GM19468 (cell line): ENCODE results near the gene HEXIM1.

ENCODE experiments used
- ATAC-seq: cut with Tn5 transposase; IDR thresholded peaks from one replicate; pipeline ENCODE4 v1.9.1; 2021; ENCODE audit warnings: mild to moderate bottlenecking, moderate library complexity, moderate number of reproducible peaks; ENCODE audit not compliant: unreplicated experiment; ENCODE audit errors: extremely low read depth

The HEXIM1 gene

GRCh38 chr17:45168991-45169752 lies 20.9 kb downstream of the HEXIM1 start:
- ATAC-seq, result no peak

DNA sequence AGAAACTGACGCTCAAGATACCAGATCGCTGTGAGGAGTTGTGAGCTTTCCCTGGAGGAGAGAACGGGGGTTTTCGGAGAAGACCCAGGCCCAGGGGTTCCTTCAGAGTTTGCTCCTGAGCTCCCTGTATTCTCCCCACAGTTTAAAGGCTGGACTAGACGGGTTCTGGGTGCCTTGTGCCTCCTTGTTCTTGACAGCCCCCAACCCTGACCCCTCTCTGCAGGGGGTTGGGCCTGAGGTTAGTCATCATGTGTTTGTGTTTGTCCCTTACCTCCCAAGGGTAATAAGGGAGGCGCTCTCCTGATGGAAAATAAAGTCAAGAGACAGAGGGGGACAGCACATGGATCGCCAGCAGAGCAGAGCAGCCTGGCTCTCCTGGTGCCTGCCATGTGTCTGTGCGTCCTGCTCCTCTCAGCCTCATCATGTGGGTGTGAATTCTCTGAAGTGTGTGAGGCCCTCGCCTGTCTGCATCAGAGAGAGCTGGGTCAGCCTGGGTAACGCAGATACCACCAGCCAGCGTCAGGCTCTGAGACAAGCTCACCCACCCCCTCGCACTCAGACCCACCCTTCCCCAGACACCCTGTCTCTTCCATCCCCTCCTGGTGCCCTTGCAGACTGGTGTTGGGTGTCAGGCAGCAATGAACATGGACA lies 22.1 kb downstream of the HEXIM1 start:
- ATAC-seq, result no peak

GRCh38 chr17:45170931-45171337 lies 22.7 kb downstream of the HEXIM1 start:
- no peak for ATAC-seq

DNA sequence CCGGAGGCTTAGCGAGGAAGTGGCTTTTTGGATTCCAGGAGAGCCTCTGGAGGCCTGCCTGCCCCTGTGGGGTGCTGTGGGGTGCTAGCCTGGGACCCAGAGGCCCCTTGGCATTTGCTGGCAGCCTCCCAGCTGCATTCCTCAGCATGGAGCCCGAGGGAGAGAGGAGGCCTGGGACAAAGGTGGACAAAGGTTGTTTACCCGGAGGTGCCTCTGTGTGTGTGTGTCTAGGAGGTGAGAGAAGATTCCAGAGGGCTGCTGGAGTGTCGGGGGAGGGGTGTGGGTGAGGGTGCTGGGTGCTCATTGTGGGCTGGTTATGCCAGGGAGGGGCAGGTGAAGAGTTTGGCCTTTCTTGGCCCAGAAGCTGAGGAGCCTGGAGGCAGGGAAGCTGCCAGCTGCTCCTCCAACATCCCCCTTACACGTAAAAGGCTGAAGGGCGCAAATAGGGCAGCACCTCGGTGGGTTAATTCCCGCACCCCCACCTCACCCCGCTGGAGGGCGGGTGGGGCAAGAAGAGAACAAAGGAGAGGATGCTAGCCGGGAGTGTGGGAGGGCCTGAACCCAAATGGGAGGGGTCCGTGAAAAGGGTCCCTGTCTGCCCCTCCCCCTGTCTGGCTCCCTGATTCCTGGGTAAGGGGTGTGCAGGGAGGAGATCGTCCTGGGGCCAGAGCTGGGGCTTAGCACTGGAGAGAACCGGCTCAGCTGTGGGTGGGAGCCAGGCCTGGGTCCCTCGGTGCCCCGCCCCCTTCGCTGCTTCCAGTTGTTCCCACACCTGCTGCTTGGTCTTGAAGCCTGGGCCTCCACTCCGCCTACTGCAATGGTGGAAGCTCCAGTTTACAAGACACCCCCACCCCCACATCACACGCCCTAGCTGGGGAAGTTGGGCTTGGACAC lies 23.3 kb downstream of the HEXIM1 start:
- no peak for ATAC-seq

DNA sequence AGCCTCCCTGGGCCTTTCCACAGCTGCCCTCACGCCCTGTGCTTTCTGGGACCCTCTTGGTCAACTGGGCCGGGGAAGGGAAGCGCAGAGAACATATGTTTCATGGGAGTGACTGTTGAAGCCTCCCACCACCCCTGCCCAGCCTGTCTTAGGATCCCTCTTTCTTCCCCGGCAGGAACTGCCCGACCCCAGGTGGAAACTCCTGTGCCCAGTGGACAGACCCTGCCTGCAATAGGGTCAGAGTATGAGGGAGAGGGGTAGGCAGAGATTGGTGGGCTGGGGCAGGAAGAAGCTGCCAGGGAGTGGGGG lies 23.9 kb downstream of the HEXIM1 start:
- no peak for ATAC-seq

- no peak for ATAC-seq
Measured at GRCh38 chr17:45172541-45173286, 24.4 kb downstream of the HEXIM1 start.

GRCh38 chr17:45175759-45176115 lies 27.5 kb downstream of the HEXIM1 start:
- no peak for ATAC-seq

- no peak for ATAC-seq
Measured at GRCh38 chr17:45177563-45177962, 29.3 kb downstream of the HEXIM1 start.

DNA sequence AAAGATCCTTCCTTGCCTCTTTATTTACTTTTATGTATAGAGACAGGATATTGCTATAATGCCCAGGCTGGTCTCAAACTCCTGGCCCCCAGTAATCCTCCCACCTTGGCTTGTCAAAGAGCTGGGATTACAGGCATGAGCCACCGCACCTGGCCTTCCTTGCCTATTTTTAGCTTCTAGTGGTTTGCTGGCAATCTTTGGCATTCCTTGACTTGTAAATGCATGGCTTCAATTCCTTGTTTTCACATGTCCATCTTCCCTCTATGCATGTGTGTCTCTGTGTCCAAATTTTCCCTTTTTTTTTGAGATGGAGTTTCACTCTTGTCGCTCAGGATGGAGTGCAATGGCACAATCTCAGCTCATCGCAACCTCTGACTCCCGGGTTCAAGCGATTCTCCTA lies 35.9 kb downstream of the HEXIM1 start:
- ATAC-seq, result no peak

GRCh38 chr17:45186801-45187354 lies 38.6 kb downstream of the HEXIM1 start:
- ATAC-seq, result no peak

DNA sequence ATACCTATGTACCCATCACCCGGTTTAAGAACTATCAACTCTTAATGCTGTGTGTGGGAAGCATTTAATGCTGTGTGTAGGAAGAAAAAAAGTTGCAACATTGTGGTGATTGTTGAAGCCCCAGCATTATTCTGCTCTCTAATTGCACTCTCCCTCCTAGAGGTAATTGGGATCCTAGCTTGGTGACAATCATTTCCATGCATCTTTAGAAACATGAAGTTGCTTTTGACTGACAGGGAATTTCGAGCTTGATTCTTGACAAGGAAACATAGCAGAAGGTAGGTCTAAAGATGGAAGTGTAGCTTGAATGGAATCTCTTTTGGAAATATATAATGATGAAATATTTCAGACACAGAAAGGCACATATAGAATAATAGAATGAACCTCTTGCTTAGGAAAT lies 40.7 kb downstream of the HEXIM1 start:
- ATAC-seq, result no peak

DNA sequence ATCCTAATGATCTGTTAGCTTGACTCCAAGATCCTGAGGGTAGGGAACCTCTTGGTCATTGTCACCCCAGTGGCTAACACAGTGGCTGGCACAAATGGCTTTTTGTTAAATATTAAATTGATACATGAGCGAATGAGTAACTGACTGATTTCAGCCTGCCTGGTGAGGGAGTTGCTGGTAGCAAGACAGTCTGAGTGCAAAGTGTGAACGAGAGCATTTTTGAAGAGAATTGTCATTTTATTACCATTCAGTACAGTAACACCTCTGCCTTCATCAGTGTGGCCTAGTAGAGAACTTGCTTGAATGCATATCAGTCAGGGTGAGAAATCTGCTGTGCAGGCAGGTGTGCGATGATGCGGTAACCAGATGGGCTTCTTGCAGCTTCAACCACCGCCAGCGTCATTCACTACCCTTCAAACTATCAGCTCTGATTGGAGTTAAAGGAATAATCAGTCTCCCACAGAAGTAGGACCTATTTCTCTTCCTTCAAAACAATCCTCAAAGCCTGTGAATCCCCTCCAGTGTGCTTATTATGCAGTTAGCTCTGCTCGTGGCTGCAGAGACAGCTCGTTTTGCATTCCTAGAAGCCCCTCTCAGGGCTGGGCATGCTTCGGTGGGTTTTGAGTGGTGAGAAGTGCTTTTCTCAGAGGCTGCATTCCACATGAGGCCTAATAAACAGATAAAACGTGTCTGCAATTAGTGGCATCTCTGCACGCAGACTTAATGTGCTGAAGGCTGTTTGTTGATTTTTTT lies 42.4 kb downstream of the HEXIM1 start:
- ATAC-seq, result no peak

DNA sequence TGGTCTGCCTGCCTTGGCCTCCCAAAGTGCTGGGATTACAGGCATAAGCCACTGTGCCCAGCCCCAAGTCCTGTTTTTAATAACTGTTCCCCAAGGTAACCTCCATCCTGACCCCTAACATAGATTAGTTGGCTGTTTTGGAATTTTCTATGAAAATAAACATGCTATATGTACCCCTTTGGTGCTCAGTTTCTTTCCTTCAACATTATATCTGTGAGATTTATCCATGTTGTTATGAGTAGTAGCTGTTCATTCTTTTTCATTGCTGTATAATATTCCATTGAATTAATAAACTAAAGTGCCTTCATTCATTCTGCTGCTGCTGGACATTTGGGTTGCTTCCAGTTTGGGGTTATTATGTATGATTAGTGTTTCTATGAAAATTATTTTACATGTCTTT lies 47.1 kb downstream of the HEXIM1 start:
- ATAC-seq, result no peak

GRCh38 chr17:45197108-45197507 lies 48.8 kb downstream of the HEXIM1 start:
- no peak for ATAC-seq

- no peak for ATAC-seq
Measured at GRCh38 chr17:45197555-45198334, 49.5 kb downstream of the HEXIM1 start.

- no peak for ATAC-seq
Measured at GRCh38 chr17:45200701-45201100, 52.4 kb downstream of the HEXIM1 start.

- no peak for ATAC-seq
Measured at GRCh38 chr17:45201457-45201856, 53.2 kb downstream of the HEXIM1 start.
